GM19238 (cell line): Measurements from ENCODE around the gene BLID.

ENCODE experiments used
- DNase-seq: peaks from one replicate; pipeline ENCODE4 v3.0.0; 2011; ENCODE audit warnings: low spot score; ENCODE audit not compliant: insufficient read length

Gene BLID, protein sequence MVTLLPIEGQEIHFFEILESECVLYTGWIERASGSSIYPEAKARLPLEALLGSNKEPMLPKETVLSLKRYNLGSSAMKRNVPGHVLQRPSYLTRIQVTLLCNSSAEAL

DNA sequence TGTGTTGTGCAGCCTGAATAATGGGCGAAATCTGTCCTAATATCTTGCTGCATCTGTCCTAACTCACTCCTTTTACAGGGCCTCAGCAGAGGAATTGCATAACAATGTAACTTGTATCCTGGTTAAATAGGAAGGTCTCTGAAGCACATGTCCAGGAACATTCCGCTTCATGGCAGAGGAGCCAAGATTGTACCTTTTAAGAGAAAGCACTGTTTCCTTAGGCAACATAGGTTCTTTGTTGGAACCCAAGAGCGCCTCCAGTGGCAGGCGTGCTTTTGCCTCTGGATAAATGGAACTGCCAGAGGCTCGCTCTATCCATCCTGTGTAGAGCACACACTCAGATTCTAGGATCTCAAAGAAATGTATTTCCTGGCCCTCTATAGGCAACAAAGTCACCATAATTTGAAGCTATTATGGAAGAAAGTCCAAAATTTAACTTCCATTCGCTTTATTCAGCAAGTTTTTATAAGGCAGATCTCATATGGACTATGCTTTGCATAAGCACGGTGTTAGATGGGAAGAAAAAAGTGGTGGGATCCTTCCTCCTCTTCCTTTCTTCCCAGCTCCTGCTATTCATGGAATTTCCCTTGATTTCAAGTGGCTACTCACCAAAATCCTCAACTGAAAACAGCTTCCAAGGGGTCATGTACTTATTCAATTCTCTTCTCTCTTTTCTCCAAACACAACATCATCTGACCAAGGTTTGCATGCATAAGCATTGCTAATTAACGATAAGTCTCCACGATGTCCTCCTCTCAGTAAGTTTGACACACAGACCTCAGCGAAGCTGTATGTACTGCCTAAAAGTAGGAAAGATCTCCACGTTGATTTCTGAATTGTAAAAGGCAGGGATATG, at the start of gene BLID:
BLID (minus strand) TSS at position 692 of the 856 bp plus-strand sequence; CDS start at position 399, 293 bp downstream.
- no peak for DNase-seq

DNA sequence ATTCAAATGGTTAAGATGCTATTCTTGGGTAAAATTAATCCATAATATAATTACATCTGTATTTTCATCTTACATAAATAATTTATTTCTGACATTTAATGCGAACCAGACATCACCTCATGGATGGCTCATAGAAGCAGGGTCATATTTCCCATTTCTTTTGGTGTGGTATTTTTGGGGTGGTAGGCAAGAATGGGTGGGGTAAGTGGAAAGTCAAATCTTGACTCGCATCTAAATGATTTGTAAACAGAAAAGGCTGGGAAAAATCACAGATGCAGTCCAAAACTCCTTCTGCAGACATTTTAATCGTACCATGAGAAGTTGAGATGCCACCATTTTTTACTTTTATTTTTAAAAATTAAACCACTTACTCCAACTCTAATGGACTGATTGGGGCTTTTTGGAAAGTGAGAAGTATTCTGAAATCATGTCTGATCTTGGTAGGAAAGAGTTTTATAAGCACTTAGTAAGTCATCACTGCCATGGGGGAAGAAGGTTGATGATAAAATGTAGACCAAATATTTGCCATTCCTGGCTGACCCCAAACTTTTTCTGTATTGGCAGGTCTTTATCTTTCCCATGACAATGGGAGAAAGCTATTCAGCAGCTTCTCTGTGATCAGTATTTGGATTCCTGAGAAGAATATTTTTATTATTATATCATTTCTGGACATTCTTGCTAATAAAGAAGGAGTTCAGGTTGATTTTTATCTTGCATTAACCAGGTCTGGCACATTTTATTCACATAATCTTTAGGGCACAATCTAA, 47.2 kb upstream of the BLID start:
- no peak for DNase-seq

GRCh38 chr11:122162095-122162494, 46.1 kb upstream of the BLID start:
- DNase-seq = no peak

DNA sequence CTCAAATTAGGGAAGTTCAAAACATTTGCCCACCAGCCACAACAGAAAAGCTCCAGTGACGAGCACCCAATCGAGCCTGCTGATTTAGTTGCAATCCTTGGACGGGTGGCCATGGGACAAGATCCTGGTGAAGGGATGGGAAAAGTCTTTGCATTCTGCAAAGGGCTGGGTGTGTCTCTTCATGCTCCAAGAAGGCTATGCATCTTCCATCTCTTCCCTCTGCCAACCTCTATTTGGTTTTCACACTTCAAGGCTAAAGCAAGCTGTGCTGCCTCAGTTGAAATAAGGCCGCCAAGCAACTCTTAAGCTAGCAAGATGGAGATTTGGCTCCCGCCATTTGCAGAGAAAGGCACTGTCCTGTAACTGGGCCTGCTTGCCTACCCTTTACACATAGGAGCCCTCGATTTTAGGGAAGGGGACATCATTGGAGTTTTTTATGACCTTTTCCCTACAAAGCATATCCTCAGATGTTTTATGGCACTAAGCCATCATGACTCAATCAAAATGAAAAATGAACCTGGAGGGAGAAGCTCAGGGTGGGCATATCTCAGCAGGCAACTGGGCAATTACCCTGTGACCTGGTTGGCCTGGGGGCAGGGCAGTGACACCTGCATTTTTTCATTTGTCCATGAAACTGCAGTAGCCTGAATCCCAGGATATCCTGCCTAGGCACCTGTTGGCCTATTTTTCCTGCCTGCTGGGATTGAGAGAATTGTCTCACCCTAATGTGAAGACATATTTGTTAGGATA, 45.0 kb upstream of the BLID start:
- no peak for DNase-seq

DNA sequence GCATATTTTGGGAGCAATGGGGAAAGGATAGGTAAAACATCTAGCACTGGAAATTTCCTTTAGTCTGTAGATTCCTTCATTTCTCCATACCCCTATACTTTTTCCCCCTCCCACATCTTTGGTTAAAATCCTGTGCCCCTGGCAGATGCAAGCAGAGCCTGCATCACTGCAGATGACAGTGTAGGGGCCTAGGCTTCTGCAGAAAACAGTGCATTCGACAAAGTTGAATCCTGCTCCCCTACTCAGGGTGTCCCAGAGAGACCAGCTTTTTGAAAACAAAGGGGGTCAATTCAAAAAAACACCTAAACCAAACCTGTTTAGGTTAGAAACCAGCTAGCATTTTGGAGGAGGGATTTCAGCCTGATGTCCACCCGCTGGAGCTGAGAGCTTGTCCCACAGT, 43.8 kb upstream of the BLID start:
- no peak for DNase-seq

DNA sequence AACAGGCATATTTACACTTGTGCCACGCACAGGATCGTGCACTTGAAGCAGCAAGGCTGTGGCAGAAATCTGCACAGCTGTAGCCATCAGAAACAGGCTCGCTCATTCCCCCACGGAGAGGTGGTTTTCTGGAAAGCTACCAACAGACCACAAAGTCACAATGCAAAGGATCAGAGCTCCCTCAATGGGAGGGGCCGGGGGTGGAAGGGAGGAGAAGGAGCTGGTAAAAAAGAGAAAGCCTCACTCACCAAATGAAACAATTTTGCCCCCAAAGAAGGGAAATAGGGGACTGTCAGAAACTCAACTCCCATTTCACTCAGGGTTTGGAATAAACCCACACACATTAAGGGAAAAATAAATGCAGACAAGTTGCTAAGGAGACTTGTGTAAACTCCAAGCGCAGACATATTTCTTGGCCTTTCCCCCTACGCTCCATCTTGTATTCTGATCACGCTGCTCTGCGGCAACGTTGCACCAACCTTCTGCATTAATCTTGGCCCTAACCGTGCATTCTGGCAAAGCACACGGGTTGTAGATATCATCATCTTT, 43.2 kb upstream of the BLID start:
- DNase-seq = no peak

DNA sequence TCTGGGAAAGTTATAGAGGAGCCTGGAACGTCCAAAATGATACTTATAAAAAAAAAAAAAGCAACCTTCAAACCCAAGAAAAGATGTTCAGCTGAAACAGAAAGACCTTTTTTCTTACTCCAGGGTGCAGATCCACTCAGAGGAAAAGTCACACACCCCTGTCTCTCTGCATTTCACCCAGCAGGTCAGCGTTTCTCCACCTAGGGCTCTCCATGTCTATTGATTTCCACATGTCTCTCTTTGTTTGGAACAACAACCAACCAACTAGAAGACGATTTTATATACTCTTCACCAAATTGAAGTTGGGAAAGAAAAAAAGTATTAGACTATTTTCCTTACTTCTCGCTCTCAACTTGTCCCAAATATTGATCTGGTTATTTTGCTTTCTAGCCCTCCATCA, 42.2 kb upstream of the BLID start:
- DNase-seq = no peak

DNA sequence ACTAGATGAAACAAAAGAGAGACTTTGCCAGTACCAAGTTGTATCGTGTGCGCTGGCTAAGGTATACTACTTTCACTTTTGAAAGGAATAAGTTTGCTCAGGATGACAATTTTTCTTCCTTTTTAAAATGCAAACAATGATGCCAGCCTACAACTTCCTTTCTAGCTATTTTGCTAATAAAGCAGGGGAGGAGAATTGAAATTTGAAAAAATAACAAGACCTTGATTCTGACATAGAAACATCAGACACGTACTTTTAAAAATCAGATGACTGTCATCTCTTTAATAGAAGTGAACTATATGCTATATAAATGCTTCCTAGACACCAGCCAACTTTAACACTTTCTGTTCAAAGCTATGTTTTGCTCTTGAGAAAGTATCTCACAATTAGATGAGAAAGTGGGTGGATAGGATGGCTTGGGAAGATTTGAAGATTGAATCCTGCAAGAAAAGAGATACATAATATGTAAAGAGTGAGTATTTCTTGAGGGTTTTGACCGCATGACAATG, 41.7 kb upstream of the BLID start:
- DNase-seq = no peak

- DNase-seq = no peak
Observed at GRCh38 chr11:122156940-122157382, 40.9 kb upstream of the BLID start.

- no peak for DNase-seq
Observed at GRCh38 chr11:122155765-122156527, 39.9 kb upstream of the BLID start.

GRCh38 chr11:122154994-122155393, 39.0 kb upstream of the BLID start:
- DNase-seq = no peak

GRCh38 chr11:122154227-122154626, 38.2 kb upstream of the BLID start:
- no peak for DNase-seq

- DNase-seq = no peak
Observed at GRCh38 chr11:122153746-122154145, 37.7 kb upstream of the BLID start.

GRCh38 chr11:122150216-122151124, 34.5 kb upstream of the BLID start:
- DNase-seq = no peak

GRCh38 chr11:122149202-122149601, 33.2 kb upstream of the BLID start:
- DNase-seq = no peak

- DNase-seq = no peak
Observed at GRCh38 chr11:122146475-122146874, 30.5 kb upstream of the BLID start.

- DNase-seq = no peak
Observed at GRCh38 chr11:122145715-122146274, 29.8 kb upstream of the BLID start.

- no peak for DNase-seq
Observed at GRCh38 chr11:122144752-122145151, 28.7 kb upstream of the BLID start.

- no peak for DNase-seq
Observed at GRCh38 chr11:122141725-122142124, 25.7 kb upstream of the BLID start.
